Right lobe of liver (tissue), 6 donors: ENCODE results near the gene FTO. TPM values are rescaled to one million over a fixed set of nuclear protein-coding genes. Genes with fewer than 3 reads are reported as not detected.

ENCODE experiments used
- ATAC-seq, 4 donors: fragments of 200-7000 bp; cut with Tn5 transposase; one replicate each; pipeline ENCODE4 v1.9.1; 2020; ENCODE audit warnings: mild to moderate bottlenecking in 4 of 4, moderate library complexity in 4 of 4
- DNase-seq, 3 donors: peaks; one replicate each; pipeline ENCODE4 v3.0.0-alpha.2; 2020
- H3K27ac ChIP-seq, 3 donors: fragments of 200-600 bp; one replicate each; pipeline ENCODE4 v1.8.0; 2022
- H3K27me3 ChIP-seq, 2 donors: fragments of 200-600 bp; one replicate each; pipeline ENCODE4 v1.8.0; 2022
- H3K36me3 ChIP-seq, 4 donors: fragments of 200-600 bp; sonication (generic) in 1 of 4; one replicate each; pipeline versions ENCODE4 v1.5.1 to v1.8.0; 2017 to 2022; ENCODE audit warnings: control low read depth in 1 of 4
- H3K4me1 ChIP-seq, 4 donors: fragments of 200-600 bp; sonication (generic) in 1 of 4; one replicate each; pipeline versions ENCODE4 v1.5.1 to v1.8.0; 2017 to 2022; ENCODE audit warnings: control low read depth in 1 of 4
- H3K4me3 ChIP-seq, 3 donors: fragments of 200-600 bp; one replicate each; pipeline ENCODE4 v1.8.0; 2022
- H3K9me3 ChIP-seq, 4 donors: fragments of 200-600 bp; sonication (generic) in 1 of 4; one replicate each; pipeline versions ENCODE4 v1.5.1 to v1.8.0; 2017 to 2022; ENCODE audit warnings: control low read depth in 1 of 4
- POLR2A ChIP-seq: fragments of 450-650 bp; IDR thresholded peaks from one replicate; pipeline ENCODE4 v1.6.1; 2017; ENCODE audit warnings: antibody characterized with exemption, mild to moderate bottlenecking
- WGBS: methylation state at CpG from one replicate; pipeline ENCODE4 v1.1.6; 2018; ENCODE audit warnings: low coverage, low lambda C conversion rate; ENCODE audit not compliant: insufficient coverage; ENCODE audit errors: missing lambda C conversion rate; 5-methylcytosine and 5-hydroxymethylcytosine counted together
- intact Hi-C, 2 donors: fragments of 100-400 bp; cut with DNase I; formaldehyde crosslinking; loops; one replicate each; pipeline versions ENCODE4 v1.11.2 to v1.14.1; 2022
- total RNA-seq, 6 experiments: library from RNA; depleted of rRNA in 2 of 6; stranded (reverse); fragments of >200 nt in 2 of 6; fragmentation: NEBNext Ultra II Directional in 3 of 6; extraction: Animal tissue kit (Norgen Biotek cat#: 25700) in 3 of 6; gene quantifications; one replicate each; pipeline versions ENCODE4 v1.1.0 to v1.2.4, GENCODE V29; 2016 to 2023
- TF ChIP-seq, protein P1 (sequence below), 4 donors: fragments of 200-600 bp in 3 of 4; fragments of 450-650 bp in 1 of 4; IDR thresholded peaks; one replicate each; pipeline versions ENCODE4 v1.5.1 to v1.8.0; 2016 to 2022; ENCODE audit warnings: antibody characterized with exemption in 4 of 4, mild to moderate bottlenecking in 2 of 4
- donor health status: DM: no; HTN: yes; CAD: no.
- donor health status: DM: no; HTN: no; CAD: no.
- donor health status: DM: no; HTN: no; CAD: no.
- donor health status: DM: no; HTN: yes; CAD: no.
- donor health status: DM: no; HTN: yes; CAD: no.

FTO gene
- total RNA-seq, 6 experiments from 2014 or later: 28.9 to 51.6 (median 33.6) TPM

DNA sequence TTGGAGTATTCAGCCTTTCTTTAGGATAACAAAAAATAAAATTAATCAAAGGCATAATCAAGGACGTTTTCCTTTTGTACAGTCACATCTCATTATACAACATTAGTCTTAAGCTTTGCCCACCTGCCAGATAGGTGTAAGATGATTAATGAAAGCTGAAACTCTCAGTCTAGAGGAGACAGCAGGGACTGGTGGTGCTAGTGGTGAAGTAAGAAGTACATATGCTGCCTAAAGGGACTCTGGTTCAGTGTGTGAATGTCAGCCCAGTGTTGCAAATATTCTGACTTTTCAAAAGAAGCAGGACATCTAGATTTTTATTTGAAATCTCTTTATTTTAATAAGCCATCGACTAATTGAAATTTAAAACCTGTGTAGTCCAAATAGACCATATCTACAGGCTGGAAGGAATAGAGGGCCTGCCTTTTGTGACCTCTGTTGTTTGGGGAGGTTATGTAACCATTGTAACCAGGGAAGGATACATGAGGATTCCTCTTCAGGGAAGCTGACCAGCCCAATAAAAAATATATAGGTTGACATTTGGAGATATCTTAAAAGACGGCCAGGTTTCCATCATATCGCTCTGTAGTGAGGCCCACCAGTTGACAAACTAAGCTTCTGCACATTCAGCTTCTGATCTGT lies 54.1 kb downstream of the FTO start:
- no peak for TF ChIP-seq POLR2A
- TF ChIP-seq, protein P1, sequence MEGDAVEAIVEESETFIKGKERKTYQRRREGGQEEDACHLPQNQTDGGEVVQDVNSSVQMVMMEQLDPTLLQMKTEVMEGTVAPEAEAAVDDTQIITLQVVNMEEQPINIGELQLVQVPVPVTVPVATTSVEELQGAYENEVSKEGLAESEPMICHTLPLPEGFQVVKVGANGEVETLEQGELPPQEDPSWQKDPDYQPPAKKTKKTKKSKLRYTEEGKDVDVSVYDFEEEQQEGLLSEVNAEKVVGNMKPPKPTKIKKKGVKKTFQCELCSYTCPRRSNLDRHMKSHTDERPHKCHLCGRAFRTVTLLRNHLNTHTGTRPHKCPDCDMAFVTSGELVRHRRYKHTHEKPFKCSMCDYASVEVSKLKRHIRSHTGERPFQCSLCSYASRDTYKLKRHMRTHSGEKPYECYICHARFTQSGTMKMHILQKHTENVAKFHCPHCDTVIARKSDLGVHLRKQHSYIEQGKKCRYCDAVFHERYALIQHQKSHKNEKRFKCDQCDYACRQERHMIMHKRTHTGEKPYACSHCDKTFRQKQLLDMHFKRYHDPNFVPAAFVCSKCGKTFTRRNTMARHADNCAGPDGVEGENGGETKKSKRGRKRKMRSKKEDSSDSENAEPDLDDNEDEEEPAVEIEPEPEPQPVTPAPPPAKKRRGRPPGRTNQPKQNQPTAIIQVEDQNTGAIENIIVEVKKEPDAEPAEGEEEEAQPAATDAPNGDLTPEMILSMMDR (IDR thresholded peaks at IDR 0.05): no peak
- WGBS: 79% methylated on average over 4 of the region's 4 CpGs
- Histone ChIP-seq H3K27ac (no peak overlapping the region), H3K4me3 (no peak overlapping the region), H3K4me1 (peaks cover 0 to 44% (median 10%) of the 10 kb centered on the region in 4 donors), H3K9me3 (no peaks in the 10 kb centered on the region), H3K36me3 (no peaks in the 10 kb centered on the region), H3K27me3 (no peaks in the 10 kb centered on the region)
- DNase-seq (no peak), ATAC-seq (peak; percentile 27 to 58 (median 48))
- intact Hi-C loops: no loop called here

DNA sequence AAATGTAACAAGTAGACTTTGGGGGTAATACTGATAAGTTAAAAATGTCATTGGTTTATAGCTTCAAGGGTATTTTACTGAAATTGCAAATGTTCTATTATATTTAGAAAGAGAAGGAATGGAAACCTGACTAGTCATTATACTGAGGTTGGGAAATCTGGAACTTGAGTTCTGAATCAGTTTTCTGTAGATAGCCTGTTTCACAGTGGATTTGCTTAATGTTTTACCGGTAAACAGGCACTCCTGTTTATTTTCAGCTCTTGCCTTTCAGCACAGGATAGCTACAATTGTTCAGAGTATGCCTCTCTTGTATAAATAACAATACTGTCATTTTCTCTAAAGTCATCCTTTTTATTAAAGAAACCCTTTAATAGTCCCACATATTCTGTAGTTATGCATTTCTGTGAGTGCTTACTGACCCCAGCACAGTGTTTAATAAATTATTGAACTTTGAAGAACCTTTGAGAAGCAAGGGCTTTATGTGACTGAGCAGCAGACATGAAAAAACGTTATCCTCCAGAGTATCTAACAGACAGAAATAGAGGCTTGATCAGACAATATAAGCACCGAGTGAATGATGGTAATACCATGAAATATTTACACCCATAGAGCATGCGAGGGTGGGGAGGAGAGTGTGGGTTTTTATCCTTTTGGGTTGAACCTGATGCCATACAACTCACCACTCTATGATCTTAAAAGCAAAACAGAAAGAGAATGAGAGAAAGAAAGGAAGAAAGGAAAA lies 58.2 kb downstream of the FTO start:
- no peak for TF ChIP-seq POLR2A
- TF ChIP-seq, protein P1 (IDR thresholded peaks at IDR 0.05): no peak
- H3K36me3 ChIP-seq: no peaks in the 10 kb centered on the region
- peak; percentile 91 to 93 (median 92) for ATAC-seq
- no peaks in the 10 kb centered on the region for H3K9me3 ChIP-seq
- H3K27me3 ChIP-seq: no peaks in the 10 kb centered on the region
- intact Hi-C loops: no loop called here
- H3K4me3 ChIP-seq: no peak overlapping the region
- peaks cover 0 to 30% (median 5%) of the 10 kb centered on the region in 4 donors for H3K4me1 ChIP-seq
- peak overlapping the region; percentile 18 to 71 (median 58) for H3K27ac ChIP-seq
- WGBS: 31% methylated on average over 4 of the region's 4 CpGs
- no peak for DNase-seq

DNA sequence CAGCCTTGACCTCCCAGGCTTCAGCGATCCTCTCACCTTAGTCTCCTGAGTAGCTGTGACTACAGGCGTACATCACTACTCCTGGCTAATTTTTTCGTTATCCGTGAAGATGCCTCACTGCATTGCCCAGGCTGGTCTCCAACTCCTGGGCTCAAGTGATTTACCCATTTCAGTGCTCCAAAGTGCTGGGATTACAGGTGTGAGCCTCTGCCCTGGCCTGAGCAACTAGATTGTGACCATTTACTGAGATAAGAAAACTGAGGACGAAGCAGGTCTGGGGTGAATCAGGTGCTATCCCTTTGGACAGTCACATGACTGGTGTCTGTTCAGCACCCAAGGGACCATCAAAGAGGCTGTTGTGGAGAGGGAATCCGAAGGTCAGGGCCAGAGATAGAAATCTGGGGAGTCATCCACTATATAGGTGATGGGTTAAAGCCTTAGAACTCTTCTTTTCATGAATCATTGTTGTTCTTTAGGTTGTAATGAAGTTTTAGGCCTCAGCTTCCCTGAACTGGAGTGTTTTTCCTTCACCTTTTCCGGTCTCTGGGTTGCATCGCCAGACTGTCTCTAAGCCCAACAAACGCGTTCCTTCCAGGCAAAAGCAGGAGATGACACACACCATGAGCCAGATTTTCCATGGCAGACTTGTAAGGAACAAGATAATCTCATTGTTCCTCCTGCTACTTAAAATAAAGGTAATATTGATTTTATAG lies 62.5 kb downstream of the FTO start:
- no peak for ATAC-seq
- 97% methylated on average over 6 of the region's 10 CpGs for WGBS
- no peaks in the 10 kb centered on the region for H3K36me3 ChIP-seq
- no peak overlapping the region for H3K4me3 ChIP-seq
- H3K9me3 ChIP-seq: no peaks in the 10 kb centered on the region
- DNase-seq: no peak
- peaks cover 0 to 17% (median 4%) of the 10 kb centered on the region in 4 donors for H3K4me1 ChIP-seq
- no peaks in the 10 kb centered on the region for H3K27me3 ChIP-seq
- H3K27ac ChIP-seq: no peak overlapping the region
- TF ChIP-seq, protein P1 (IDR thresholded peaks at IDR 0.05): no peak
- TF ChIP-seq POLR2A: no peak
- intact Hi-C loops: no loop called here

DNA sequence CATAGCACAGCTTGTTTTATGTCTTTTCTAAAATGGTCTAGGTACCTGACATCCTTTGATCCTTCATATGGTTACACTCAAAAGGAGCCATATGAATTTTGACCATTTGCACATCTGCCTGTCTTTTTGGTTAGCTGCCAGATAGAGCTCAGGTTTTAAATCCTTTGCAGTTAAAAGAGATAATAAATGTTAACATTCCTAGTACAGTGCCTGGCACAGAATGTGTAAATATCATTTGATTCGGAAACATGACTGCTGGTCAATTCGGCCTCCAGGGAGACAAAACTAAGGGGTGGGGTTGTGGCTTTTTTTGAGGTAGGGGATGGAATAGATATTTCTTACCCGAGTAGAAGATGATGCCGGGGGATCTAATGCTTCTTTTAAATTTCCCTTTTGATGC lies 64.2 kb downstream of the FTO start:
- intact Hi-C loops: no loop called here
- Histone ChIP-seq H3K4me3 (no peak overlapping the region), H3K27ac (no peak overlapping the region), H3K27me3 (no peaks in the 10 kb centered on the region), H3K4me1 (peaks cover 0 to 3% (median 0%) of the 10 kb centered on the region in 4 donors), H3K9me3 (no peaks in the 10 kb centered on the region), H3K36me3 (no peaks in the 10 kb centered on the region)
- no peak for ATAC-seq
- TF ChIP-seq, protein P1 (IDR thresholded peaks at IDR 0.05): no peak
- no peak for TF ChIP-seq POLR2A
- DNase-seq: no peak
- WGBS: 55% methylated on average over 4 of the region's 4 CpGs
